Heart left ventricle (tissue), 13 donors: Measurements from ENCODE around the gene ASIC1.

Experiments used
- POLR2A ChIP-seq, 2 donors: fragments of 450-650 bp; IDR thresholded peaks; one replicate each; pipeline ENCODE4 v1.6.1; 2017; ENCODE audit warnings: antibody characterized with exemption in 2 of 2, mild to moderate bottlenecking in 2 of 2, moderate library complexity in 2 of 2
- TF ChIP-seq, protein P1 (sequence below), 12 donors: fragments of 200-600 bp; sonication (generic) in 4 of 12; IDR thresholded peaks; one replicate each; pipeline versions ENCODE4 v1.5.0 to v1.8.0; 2018 to 2022; ENCODE audit warnings: antibody characterized with exemption in 12 of 12, mild to moderate bottlenecking in 5 of 12
- donor health status: ischemic (EF 13 %, LVEDD 7.1; RV severe dilation, severe dysfunction).
- donor health status: DM: no; HTN: yes; CAD: no.
- donor health status: DM: no; HTN: no; CAD: no.
- donor health status: ischemic (EF 25% LVEDD 6.9; RV normal size, moderate dysfunction).
- donor health status: ischemic (EF 25% LVEDD 5.7; RV mildly dilated, moderate dysfunction).
- donor health status: ischemic (EF 35%, LVEDD 5.7; RV mildly dilated, moderate dysfunction).
- donor health status: nonischemic (EF 11% LVEDD 7.7; RV severe dilation, severe dysfunction).
- donor health status: DM: yes; HTN: yes; CAD: no.
- donor health status: PGD.
- donor health status: ischemic (EF 29% LVEDD 5.4; RV normal size, mild dysfunction).
- donor health status: nonischemic (EF 23%, LVEDD 6.1; RV moderate dilation, normal function).

DNA sequence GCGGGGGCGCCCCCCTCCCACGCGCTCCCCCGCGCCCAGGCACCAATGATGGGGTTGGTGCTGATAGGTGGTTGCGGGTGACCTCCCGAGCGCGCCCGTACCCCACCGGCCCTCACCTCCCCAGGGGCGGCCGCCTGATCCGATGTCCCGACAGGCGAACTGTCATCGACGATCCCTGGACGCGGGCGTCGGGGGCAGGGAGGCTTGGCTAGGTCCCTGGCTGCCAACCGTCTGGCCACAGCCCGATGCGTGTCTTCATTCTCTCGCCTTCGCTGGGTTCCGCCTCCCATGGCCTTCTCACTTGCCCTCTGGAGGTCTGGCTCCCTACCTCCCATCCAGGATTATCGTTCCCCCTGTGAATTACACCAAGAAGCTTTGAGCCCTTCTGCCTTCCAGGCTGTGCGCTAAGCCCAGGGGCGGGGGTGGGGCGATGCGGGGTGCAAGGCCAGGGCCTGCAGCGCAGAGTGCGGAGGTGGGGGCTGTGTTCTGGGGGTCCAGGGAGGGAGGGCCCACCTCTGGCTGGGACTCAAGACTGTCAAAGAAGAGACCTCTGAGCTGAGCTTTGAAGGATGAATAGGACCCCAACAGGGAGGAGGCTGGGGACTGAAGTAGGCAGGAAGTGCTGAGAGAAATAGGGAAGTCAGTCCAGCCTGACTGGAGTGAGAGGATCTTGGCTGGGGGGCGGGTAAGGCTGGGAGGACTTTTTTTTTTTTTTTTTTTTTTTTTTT lies 24.4 kb upstream of the ASIC1 start:
- TF ChIP-seq, protein P1, sequence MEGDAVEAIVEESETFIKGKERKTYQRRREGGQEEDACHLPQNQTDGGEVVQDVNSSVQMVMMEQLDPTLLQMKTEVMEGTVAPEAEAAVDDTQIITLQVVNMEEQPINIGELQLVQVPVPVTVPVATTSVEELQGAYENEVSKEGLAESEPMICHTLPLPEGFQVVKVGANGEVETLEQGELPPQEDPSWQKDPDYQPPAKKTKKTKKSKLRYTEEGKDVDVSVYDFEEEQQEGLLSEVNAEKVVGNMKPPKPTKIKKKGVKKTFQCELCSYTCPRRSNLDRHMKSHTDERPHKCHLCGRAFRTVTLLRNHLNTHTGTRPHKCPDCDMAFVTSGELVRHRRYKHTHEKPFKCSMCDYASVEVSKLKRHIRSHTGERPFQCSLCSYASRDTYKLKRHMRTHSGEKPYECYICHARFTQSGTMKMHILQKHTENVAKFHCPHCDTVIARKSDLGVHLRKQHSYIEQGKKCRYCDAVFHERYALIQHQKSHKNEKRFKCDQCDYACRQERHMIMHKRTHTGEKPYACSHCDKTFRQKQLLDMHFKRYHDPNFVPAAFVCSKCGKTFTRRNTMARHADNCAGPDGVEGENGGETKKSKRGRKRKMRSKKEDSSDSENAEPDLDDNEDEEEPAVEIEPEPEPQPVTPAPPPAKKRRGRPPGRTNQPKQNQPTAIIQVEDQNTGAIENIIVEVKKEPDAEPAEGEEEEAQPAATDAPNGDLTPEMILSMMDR (IDR thresholded peaks at IDR 0.05), result no peak
- no peak for TF ChIP-seq POLR2A (IDR thresholded peaks at IDR 0.05)
